Common myeloid progenitor, CD34-positive (primary cell): Measurements from ENCODE around the gene SH3PXD2B.
A peak's percentile ranks its signal among the peaks of the same experiment; 100 is the strongest.

Source experiments
- CTCF ChIA-PET: fragments of 350-600 bp; sonication (Branson Sonifier 250); formaldehyde crosslinking; loops from one replicate; lab custom pipeline; 2021; ENCODE audit warnings: antibody characterized with exemption; lab: Charles Lee
- POLR2A ChIA-PET: fragments of 350-600 bp; sonication (Branson Sonifier 250); formaldehyde crosslinking; loops from one replicate; lab custom pipeline; 2021; ENCODE audit warnings: antibody characterized with exemption; lab: Charles Lee
- DNase-seq, 3 donors: peaks; one replicate each; pipeline versions ENCODE4 v3.0.0 to v3.0.0-alpha.2; 2013
- H3K27ac ChIP-seq, 2 experiments: 1 replicate in 1 of 2; 2 replicates in 1 of 2; pipeline ENCODE4 v1.7.0; 2013; ENCODE audit warnings: inconsistent platforms in 2 of 2, low read length in 2 of 2, mild to moderate bottlenecking in 2 of 2, low read depth in 1 of 2, moderate library complexity in 1 of 2; ENCODE audit not compliant: severe bottlenecking in 2 of 2, insufficient read depth in 1 of 2, poor library complexity in 1 of 2
- H3K27me3 ChIP-seq, 5 experiments: replicated peaks in 2 of 5; 1 replicate in 3 of 5; 2 replicates in 2 of 5; pipeline versions ENCODE4 v1.6.1 to v1.7.0; 2013; ENCODE audit warnings: low read length in 4 of 5, mild to moderate bottlenecking in 2 of 5, moderate library complexity in 2 of 5, inconsistent platforms in 1 of 5; ENCODE audit not compliant: insufficient read depth in 5 of 5, control insufficient read depth in 4 of 5
- H3K36me3 ChIP-seq, 4 experiments: 1 replicate in 2 of 4; 2 replicates in 2 of 4; pipeline versions ENCODE4 v1.6.1 to v1.7.0; 2013; ENCODE audit warnings: low read length in 3 of 4, control low read depth in 1 of 4, mild to moderate bottlenecking in 1 of 4; ENCODE audit not compliant: control insufficient read depth in 4 of 4, insufficient read depth in 4 of 4
- H3K4me1 ChIP-seq, 4 experiments: 1 replicate in 3 of 4; 2 replicates in 1 of 4; pipeline versions ENCODE4 v1.6.1 to v1.7.1; 2013; ENCODE audit warnings: low read length in 3 of 4, mild to moderate bottlenecking in 3 of 4, control low read depth in 1 of 4, inconsistent platforms in 1 of 4, moderate library complexity in 1 of 4; ENCODE audit not compliant: control insufficient read depth in 4 of 4, insufficient read depth in 4 of 4; ENCODE audit errors: control extremely low read depth in 1 of 4
- H3K4me3 ChIP-seq, 7 experiments: 1 replicate in 4 of 7; 2 replicates in 3 of 7; pipeline versions ENCODE4 v1.5.1 to v1.7.0; 2013; ENCODE audit warnings: mild to moderate bottlenecking in 7 of 7, low read length in 6 of 7, moderate library complexity in 6 of 7, inconsistent platforms in 2 of 7, low read depth in 2 of 7, control low read depth in 1 of 7; ENCODE audit not compliant: insufficient read depth in 4 of 7, control insufficient read depth in 1 of 7; ENCODE audit errors: extremely low read depth in 1 of 7
- H3K9me3 ChIP-seq, 5 experiments: 1 replicate in 4 of 5; 2 replicates in 1 of 5; pipeline versions ENCODE4 v1.6.1 to v1.7.1; 2013; ENCODE audit warnings: low read length in 4 of 5, mild to moderate bottlenecking in 2 of 5, inconsistent platforms in 1 of 5, low read depth in 1 of 5, moderate library complexity in 1 of 5; ENCODE audit not compliant: control insufficient read depth in 4 of 5, insufficient read depth in 2 of 5; ENCODE audit errors: control extremely low read depth in 1 of 5
- WGBS: methylation state at CpG from one replicate; pipeline ENCODE4 v1.1.5; 2013; ENCODE audit not compliant: insufficient coverage; 5-methylcytosine and 5-hydroxymethylcytosine counted together

The SH3PXD2B gene

DNA sequence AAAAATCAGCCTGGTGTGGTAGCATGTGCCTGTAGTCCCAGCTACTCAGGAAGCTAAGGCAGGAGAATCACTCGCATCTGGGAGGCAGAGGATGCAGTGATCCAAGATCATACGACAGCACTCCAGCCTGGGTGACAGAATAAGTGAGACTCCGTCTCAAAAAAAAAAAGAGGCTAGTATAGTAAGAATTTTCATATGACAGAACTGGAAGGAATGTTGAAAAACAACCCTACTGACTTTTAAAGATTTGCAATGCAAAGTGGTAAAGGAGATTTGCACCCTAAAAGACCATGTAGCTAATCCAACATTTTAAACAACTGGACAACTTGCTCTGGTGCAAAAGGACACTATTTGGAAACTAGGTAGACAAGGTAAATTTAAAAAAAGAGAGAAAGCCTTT is 58.1 kb downstream of the SH3PXD2B start:
- Histone ChIP-seq H3K36me3 (no peaks in the 10 kb centered on the region), H3K4me1 (peaks cover 0 to 6% (median 0%) of the 10 kb centered on the region in 4 experiments), H3K9me3 (peaks cover 0 to 12% (median 5%) of the 10 kb centered on the region in 5 experiments), H3K27me3 (no peaks in the 10 kb centered on the region), H3K4me3 (no peak overlapping the region), H3K27ac (no peak overlapping the region)
- ChIA-PET CTCF (interaction anchor here (0.6 to 0.8 kb wide), 2 partner anchors 42 to 55 kb away, joined by 3 to 4 read pairs; no protein-coding TSS in a partner anchor), POLR2A (no interaction called here)
- 100% methylated on average over 2 of the region's 3 CpGs for WGBS
- no peak for DNase-seq

DNA sequence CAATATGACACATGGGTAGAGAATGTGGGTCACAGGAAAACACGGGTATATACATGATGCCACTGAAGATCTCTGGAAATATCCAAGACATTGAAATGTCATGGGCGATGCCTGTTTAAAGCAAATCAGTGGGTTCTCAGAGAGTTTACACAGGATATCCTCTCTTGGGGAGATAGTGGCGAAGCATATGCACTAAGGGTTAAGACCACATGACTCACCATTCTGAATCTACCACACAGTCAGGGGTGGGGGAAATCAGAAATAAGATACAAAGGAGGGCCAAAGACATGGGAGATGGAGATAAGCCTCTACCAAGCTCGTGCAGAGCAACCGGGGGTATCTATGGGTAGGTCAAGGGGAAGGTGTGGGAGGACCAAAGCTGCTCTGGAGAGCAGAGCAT is 58.8 kb downstream of the SH3PXD2B start:
- POLR2A ChIA-PET = no interaction called here
- 78% methylated on average over 4 of the region's 5 CpGs for WGBS
- DNase-seq = peak; percentile 37 to 76 (median 66)

GRCh38 chr5:172389578-172390112 is 64.7 kb downstream of the SH3PXD2B start:
- CTCF ChIA-PET = interaction anchor here (0.6 kb wide), 1 partner anchor 41 kb away, joined by 3 read pairs; no protein-coding TSS in a partner anchor
- no peaks in the 10 kb centered on the region for H3K36me3 ChIP-seq
- no peaks in the 10 kb centered on the region for H3K27me3 ChIP-seq
- no peak for DNase-seq
- no peak overlapping the region for H3K4me3 ChIP-seq
- H3K27ac ChIP-seq = no peak overlapping the region
- H3K4me1 ChIP-seq = no peaks in the 10 kb centered on the region
- no CpG with 5 or more reads among the region's 2 CpGs for WGBS
- peaks cover 0 to 2% (median 0%) of the 10 kb centered on the region in 5 experiments for H3K9me3 ChIP-seq
- POLR2A ChIA-PET = no interaction called here

More for the DNA sequence above, 58.8 kb downstream of the SH3PXD2B start:
- Histone ChIP-seq H3K4me3 (no peak overlapping the region), H3K27ac (no peak overlapping the region), H3K9me3 (peaks cover 0 to 12% (median 5%) of the 10 kb centered on the region in 5 experiments), H3K27me3 (no peaks in the 10 kb centered on the region), H3K36me3 (no peaks in the 10 kb centered on the region), H3K4me1 (peaks cover 0 to 6% (median 0%) of the 10 kb centered on the region in 4 experiments)
- CTCF ChIA-PET = interaction anchor here (0.8 kb wide), 1 partner anchor 55 kb away, joined by 3 read pairs; no protein-coding TSS in a partner anchor

DNA sequence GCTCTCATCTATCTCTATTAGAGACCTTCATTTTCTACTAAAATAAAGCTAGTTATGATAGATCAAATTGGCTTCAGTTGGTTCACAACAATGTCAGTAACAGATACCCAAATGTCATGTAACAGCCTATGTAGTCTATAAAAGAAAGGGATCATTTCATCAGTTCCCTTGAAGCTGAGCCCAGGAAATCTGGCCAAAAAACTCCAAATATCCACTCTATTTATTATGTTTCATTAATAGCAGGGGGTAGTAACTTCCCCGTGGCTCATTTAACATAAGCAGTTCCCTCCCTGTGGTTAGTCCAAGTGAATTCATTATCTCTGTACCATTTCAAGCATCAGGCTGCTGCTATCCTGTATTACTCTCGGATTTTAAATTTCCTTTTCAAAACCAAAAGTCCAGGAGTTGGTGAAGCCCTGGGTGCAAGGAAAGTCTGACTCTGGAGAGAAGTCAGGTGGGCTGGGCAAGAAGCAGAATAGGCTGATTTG is 66.0 kb downstream of the SH3PXD2B start:
- POLR2A ChIA-PET = no interaction called here
- WGBS = 80% methylated on average over 1 of the region's 2 CpGs
- no peak for DNase-seq

GRCh38 chr5:172385707-172386106 is 68.6 kb downstream of the SH3PXD2B start:
- CTCF ChIA-PET = interaction anchor here (1.8 kb wide), 1 partner anchor 66 kb away, joined by 5 read pairs; no protein-coding TSS in a partner anchor
- no peaks in the 10 kb centered on the region for H3K36me3 ChIP-seq
- no peaks in the 10 kb centered on the region for H3K9me3 ChIP-seq
- no peak overlapping the region for H3K4me3 ChIP-seq
- no peaks in the 10 kb centered on the region for H3K27me3 ChIP-seq
- no peaks in the 10 kb centered on the region for H3K4me1 ChIP-seq
- no peak overlapping the region for H3K27ac ChIP-seq
- 89% methylated on average over 5 of the region's 5 CpGs for WGBS
- no peak for DNase-seq
- POLR2A ChIA-PET = no interaction called here

More for the DNA sequence above, 66.0 kb downstream of the SH3PXD2B start:
- H3K9me3 ChIP-seq = no peaks in the 10 kb centered on the region
- CTCF ChIA-PET = no interaction called here
- no peaks in the 10 kb centered on the region for H3K36me3 ChIP-seq
- no peaks in the 10 kb centered on the region for H3K27me3 ChIP-seq
- no peak overlapping the region for H3K27ac ChIP-seq
- no peaks in the 10 kb centered on the region for H3K4me1 ChIP-seq
- H3K4me3 ChIP-seq = no peak overlapping the region

GRCh38 chr5:172385010-172385563 is 69.2 kb downstream of the SH3PXD2B start:
- Histone ChIP-seq H3K27me3 (no peaks in the 10 kb centered on the region), H3K27ac (no peak overlapping the region), H3K36me3 (no peaks in the 10 kb centered on the region), H3K4me3 (no peak overlapping the region), H3K9me3 (no peaks in the 10 kb centered on the region), H3K4me1 (no peaks in the 10 kb centered on the region)
- WGBS = 100% methylated on average over 2 of the region's 5 CpGs
- DNase-seq = no peak
- CTCF ChIA-PET = interaction anchor here (1.0 to 1.8 kb wide), 2 partner anchors 8 to 67 kb away, joined by 3 to 5 read pairs; no protein-coding TSS in a partner anchor
- POLR2A ChIA-PET = no interaction called here

DNA sequence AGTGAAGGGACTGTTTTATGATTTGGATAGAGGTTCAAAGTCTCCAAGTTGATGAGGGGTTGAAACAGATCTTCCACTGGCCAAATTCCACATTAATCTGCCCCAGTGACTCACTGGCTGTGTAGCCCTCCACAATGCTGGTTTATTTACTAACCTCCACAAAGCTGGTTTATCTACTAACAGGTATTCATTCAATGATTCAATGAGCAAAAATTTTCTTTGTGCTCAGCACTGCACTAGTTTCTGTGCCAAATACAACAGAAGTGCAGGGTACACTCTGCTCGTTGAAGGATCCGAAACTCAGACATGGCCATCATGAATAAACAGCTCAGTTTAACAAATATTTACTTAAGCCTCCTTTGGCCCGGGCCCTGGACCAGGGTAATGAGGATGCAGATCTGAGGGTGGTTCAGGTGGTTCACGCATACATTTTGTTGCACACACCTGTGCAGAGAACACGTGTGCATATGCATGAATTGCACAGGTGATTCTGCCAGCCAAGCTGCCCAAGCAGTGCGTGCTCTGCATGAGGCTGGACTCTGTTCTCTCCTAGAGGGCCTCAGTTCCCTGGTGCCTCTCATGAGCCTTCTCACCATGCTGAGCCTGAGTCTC is 71.0 kb downstream of the SH3PXD2B start:
- Histone ChIP-seq H3K36me3 (no peaks in the 10 kb centered on the region), H3K9me3 (no peaks in the 10 kb centered on the region), H3K4me1 (no peaks in the 10 kb centered on the region), H3K4me3 (no peak overlapping the region), H3K27me3 (no peaks in the 10 kb centered on the region), H3K27ac (no peak overlapping the region)
- POLR2A ChIA-PET = no interaction called here
- no peak for DNase-seq
- 100% methylated on average over 3 of the region's 6 CpGs for WGBS
- CTCF ChIA-PET = interaction anchor here (0.9 kb wide), 1 partner anchor 8 kb away, joined by 4 read pairs; no protein-coding TSS in a partner anchor
